ENCODE results near the gene KIF17.

DNA sequence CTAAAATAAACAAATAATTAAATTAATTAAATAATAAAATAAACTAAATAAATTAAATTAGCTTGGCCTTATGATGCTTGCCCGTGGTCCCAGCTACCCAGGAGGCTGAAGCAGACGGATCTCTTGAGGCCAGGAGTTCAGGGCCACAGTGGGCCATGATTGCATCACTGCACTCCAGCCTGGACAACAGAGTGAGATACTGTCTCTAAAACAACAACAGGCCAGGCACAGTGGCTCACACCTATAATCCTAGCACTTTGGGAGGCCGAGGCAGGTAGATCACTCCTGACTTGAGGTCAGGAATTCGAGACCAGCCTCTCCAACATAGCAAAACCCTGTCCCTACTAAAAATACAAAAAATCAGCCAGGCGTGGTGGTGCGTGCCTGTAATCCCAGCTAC, 96.8 kb downstream of the KIF17 start:
- TF ChIP-seq, protein P1, sequence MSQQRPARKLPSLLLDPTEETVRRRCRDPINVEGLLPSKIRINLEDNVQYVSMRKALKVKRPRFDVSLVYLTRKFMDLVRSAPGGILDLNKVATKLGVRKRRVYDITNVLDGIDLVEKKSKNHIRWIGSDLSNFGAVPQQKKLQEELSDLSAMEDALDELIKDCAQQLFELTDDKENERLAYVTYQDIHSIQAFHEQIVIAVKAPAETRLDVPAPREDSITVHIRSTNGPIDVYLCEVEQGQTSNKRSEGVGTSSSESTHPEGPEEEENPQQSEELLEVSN (IDR thresholded peaks at IDR 0.05), result no peak
- TF ChIP-seq POLR2A (IDR thresholded peaks at IDR 0.05; ENCODE audit: control extremely low read depth in 1 of 2, low read depth in 2 of 2, low read length in 2 of 2) (no peak), TEAD4 (IDR thresholded peaks at IDR 0.05; ENCODE audit: low read depth, low read length) (no peak), SP2 (IDR thresholded peaks at IDR 0.05; ENCODE audit: low read length) (no peak), POLR2AphosphoS5 (IDR thresholded peaks at IDR 0.05; ENCODE audit: low read depth, low read length) (no peak), SIN3A (conservative IDR thresholded peaks at IDR 0.05 in 1 of 2, IDR thresholded peaks at IDR 0.05 in 1 of 2; ENCODE audit: low read depth in 1 of 2, low read length in 2 of 2) (no peak), CEBPB (IDR thresholded peaks at IDR 0.05; ENCODE audit: low read depth, low read length) (no peak), POU5F1 (IDR thresholded peaks at IDR 0.05; ENCODE audit: low read depth, low read length) (no peak), GABPA (IDR thresholded peaks at IDR 0.05; ENCODE audit: borderline replicate concordance, insufficient read depth, low read length) (no peak), SP4 (IDR thresholded peaks at IDR 0.05; ENCODE audit: low read length) (no peak), YY1 (IDR thresholded peaks at IDR 0.05; ENCODE audit: low read depth, low read length) (no peak), TCF12 (IDR thresholded peaks at IDR 0.05; ENCODE audit: low read depth, low read length) (no peak)
- TF ChIP-seq, protein P2, sequence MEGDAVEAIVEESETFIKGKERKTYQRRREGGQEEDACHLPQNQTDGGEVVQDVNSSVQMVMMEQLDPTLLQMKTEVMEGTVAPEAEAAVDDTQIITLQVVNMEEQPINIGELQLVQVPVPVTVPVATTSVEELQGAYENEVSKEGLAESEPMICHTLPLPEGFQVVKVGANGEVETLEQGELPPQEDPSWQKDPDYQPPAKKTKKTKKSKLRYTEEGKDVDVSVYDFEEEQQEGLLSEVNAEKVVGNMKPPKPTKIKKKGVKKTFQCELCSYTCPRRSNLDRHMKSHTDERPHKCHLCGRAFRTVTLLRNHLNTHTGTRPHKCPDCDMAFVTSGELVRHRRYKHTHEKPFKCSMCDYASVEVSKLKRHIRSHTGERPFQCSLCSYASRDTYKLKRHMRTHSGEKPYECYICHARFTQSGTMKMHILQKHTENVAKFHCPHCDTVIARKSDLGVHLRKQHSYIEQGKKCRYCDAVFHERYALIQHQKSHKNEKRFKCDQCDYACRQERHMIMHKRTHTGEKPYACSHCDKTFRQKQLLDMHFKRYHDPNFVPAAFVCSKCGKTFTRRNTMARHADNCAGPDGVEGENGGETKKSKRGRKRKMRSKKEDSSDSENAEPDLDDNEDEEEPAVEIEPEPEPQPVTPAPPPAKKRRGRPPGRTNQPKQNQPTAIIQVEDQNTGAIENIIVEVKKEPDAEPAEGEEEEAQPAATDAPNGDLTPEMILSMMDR (IDR thresholded peaks at IDR 0.05; ENCODE audit: control extremely low read depth in 1 of 3, insufficient read depth in 1 of 3, low read depth in 1 of 3, low read length in 3 of 3), result no peak
- TF ChIP-seq, protein P3, sequence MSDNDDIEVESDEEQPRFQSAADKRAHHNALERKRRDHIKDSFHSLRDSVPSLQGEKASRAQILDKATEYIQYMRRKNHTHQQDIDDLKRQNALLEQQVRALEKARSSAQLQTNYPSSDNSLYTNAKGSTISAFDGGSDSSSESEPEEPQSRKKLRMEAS (IDR thresholded peaks at IDR 0.05), result no peak
